Cortex of kidney (tissue), 1 donor: ENCODE measurements around the gene RHOBTB3.

Source experiments
- DNase-seq: peaks from one replicate; lab custom pipeline; 2025; lab: John Stamatoyannopoulos, UW

Gene RHOBTB3

DNA sequence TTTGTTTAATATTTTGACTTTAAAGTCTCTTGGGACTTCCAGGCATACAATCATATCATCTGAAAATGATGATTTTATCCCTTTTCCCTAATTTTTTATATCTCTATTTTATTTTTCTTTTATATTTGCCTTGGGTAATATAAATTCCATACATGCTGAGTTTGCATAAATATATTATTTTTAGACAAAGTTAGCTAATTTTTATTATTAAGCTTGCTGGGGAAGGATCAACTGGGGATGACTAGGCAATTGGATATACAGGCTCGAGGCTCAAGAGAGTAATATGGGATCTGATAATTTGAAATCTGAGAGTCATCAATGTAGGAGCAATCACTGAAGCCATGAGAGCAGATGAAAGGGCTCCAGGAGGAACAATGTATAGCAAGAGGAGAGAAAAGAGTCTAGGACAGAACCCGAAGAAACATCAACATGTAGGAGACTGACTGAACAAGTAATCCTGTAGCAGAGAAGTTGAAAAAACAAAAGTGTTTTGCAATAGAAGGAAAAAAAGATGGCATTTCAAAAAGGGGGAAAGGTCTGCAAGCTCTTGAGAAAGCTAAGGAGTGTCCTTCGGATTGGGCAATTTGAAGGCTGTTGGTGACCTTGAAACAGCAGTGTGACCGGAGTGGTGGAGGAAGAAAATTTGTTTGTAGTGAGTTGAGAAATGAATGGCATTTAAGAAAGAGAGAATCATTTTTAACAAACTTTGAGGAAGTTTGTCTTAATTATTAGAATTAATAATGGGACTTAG is 17.0 kb upstream of the RHOBTB3 start:
- DNase-seq = no peak

DNA sequence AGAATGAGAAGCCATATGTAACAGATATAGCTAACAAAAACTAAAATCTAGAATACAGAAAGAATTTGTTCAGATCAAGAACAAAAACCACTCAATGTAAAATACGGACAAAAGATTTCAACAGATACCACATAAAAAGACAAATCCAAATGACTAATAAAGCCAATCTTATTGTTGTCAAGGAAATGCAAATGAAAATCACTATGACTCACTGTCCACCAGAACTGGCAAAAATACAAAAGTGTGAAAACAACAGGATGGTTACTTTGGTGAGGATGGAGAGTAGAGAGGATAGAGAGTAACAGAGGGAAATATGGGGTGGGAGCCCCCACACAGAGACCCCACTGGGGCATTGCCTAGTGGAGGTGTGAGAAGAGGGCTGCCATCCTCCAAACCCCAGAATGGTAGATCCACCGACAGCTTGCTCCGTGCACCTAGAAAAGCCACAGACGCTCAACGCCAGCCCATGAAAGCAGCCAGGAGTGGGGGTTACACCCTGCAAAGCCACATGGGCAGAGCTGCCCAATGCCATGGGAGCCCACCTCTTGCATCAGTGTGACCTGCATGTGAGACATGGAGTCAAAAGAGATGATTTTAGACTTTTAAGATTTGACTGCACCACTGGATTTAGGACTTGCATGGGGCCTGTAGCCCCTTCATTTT is 15.2 kb upstream of the RHOBTB3 start:
- no peak for DNase-seq

DNA sequence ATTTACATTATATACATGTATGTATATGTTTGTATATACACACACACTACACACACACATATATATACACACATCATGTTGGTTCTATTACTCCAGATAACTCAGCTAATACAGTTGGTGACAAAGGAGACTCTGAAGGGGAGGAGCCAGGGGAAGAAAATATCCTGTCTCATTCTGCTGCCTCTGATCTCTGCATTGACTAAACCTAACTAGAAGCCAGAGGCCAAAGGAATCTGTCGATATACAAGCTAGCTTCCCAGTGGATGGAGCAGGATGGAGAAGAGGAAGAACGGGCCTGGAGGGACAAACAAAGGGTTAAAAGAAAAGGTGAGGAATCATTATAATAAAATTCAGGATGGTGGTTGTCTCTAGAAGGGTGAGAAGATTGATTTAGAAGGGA is 13.7 kb upstream of the RHOBTB3 start:
- DNase-seq = no peak

DNA sequence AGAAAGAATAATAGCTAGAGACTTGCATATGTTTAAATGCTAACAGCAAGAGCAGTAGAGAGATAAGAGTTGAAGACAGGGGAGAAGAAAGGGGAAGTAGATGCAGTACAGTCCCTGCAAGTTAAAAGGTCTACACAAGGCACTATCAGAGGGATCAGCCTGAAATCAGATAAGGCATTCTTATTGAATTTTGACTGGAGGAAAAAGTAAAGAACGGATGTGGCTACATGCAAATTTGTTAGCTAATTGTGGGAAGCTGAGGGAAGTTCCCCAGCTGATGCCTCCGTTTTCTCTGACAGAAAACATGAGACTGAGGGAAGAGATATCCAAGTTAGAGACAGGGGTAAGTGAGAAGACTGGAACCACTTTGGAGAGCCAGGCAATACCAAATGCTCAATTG is 12.9 kb upstream of the RHOBTB3 start:
- no peak for DNase-seq

DNA sequence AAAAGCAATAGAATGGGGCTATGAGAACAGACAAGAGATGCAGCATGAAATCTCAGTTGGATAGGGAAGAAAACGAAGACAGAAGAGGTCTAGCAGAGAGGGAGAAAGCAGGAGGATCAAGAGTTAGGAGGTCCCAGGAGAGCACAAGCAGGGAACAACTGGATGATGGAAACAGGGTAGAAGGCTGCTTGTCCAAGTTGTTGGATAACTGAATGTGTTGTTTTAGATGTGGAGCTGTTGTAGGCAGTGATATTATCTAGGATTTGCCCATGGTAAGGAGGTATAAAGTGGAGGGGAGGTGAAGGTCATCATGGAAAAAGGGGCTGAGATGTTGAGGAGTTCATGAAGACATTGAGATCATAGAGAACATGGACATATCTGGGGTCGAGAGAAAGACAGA is 12.4 kb upstream of the RHOBTB3 start:
- DNase-seq = no peak

DNA sequence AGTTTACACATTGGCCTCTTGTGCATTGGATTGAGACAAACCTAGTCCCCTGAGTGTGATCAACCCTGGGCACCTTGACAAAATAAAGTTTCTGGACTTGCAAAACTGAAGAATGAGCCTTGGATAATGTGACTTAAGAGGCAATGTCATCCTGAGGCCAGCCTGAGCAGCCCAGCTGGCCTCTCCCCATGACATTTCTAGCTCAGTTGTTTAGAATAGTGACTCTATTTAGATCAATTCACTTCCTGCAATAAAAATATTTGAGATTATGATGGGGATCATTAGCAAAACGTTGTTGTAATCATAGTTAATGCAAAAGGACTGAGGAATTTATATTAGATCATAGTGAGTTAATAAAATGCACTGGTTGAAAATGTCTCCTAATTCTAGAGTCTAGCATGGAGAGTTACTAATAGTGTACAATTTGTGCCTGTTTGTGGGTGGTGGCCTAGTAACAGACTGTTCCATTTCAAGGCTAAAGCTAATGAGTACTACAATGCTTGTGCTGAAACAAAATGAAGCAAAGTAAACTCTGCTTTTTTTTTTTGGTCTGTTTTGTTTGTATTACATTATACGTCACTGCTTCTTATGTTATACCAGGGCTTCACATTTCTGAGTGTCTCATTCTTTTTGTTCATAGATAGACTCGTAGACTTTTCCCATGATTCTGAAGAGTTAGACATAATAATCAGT is 10.9 kb upstream of the RHOBTB3 start:
- DNase-seq = no peak

DNA sequence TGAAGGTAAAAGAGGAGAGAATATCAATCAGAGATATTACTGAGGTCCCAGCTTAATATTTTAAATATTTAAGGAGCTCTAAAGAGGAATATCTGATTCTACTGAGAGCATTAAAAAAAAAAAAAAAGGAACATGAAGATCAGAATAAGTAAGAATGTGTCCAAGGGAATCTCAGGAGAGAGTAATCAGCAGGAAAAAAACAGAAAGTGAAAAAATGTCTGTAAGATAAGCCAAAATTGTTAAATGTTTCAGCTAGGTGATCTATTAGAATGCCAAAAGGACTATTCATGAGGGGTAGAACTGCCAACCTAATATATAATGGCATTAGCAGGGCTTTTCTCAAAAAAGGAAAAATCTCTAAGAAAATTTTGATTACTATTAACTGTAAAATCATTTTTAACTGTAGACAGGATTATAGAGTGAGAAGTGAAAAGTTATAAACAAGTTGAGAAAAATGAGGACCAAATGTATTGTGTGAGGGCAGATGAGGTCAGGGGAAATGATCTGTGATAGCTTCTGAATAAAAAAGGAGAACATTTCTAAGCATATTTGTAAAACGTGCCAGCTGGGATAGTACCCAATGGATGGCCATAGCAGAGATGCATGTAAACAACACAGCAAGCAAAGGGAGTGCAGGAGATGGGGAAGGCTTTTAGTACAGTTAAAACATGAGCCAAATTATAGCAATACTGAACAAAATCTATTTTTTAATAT is 9.4 kb upstream of the RHOBTB3 start:
- DNase-seq = no peak

DNA sequence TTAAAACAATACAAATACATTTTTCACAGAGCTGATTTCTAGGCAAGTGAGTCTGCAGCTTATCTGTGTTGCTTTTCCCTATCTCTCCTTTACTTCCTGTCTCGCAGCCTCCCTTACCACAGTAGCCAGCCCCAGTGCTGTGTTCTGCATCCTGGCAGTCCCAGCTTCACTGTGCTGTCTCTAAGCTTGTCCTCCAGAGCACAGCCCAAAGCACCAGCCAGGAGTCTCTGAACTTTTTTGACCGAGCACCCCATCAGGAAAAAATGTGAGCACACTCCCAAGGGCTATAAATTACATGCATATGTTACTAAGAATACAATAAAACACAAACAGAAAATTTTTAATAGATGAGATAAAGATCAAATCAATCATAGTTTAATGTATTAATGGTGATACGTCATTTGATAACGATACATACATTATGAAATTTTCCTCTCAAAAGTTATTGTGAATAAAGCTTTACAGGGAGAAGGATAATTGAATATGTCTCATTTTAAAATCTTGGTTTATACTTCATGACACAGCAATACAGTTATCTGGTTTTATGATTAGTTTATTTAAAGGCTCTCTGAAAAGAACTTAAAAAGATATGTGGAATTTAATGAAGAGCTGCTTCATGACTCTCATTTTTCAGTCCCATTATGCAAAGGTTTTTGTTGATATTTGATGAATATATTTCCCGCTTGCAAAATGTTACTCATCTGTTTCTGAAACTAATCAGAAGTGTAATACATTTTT is 7.3 kb upstream of the RHOBTB3 start:
- DNase-seq = no peak

DNA sequence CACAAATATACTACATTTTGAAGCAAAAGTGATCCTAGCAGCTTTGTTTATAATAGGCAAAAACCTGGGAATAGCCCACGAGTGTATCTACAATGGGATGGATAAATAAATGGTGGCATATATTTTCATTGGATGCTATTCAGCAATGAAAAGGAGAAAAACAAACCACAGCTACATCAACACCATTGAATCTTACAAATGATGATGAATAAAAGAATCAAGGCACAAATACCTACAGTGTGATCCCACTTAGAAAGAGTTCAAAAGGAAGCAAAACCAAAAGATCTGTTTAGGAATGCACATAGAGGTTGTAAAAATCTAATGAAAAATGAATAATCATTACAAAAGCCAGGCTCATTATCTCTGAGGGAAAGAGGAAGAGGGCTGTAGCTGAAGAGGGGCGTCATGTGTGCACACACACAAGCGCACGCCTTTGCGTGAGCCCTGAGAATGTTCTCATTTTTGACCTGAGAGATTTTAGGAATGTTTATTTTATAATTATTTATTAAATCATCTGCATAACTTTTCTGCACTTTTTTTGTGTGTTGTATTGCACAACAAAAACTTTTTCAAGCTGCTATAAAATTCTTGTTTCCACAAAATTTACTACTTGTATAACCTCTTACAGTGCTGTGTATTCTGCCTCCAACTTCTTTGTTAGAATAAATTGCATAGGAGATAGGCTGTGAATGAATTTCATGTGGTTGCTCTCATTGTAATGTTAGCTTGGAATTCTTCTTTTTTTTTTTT is 5.9 kb upstream of the RHOBTB3 start:
- no peak for DNase-seq

DNA sequence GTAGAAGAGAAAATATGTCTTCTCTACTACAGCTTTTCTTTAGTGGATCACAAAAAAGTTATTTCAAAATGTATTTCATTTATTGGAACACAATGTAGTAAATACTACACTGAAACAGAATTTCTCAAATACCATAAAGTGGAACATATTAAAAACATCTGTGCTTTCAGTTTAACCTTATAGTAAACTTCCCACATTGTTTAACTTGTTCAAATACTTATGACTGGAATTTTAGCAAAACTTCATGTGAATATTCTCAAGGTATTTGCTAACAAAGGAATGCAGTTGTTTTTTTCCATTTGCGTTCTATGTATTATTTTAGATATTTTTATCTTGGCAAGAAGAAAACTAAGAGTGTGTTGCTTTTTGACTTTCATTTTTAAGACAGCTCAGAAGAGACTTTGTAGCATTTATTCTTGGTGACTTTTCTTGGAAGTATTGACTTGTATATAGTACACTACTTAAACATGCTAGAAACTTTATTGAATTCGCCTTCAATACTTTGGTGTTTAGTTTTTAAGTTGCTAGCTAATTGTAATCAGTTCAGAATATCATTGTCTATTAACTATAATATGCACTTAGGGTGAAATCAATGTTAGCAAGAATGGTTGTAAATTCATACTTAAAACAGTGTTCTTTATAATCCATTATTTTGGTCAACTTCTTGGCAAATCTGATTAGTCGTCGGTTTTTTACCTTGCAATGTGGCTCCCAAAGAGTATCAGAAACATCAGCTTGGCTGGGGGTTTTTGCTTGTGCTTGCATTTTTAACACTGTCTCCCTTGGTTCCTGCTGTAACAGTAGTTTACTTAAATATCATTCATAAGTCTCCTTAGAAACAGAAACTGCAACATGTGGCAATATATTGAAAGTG is 5.0 kb upstream of the RHOBTB3 start:
- DNase-seq = no peak

DNA sequence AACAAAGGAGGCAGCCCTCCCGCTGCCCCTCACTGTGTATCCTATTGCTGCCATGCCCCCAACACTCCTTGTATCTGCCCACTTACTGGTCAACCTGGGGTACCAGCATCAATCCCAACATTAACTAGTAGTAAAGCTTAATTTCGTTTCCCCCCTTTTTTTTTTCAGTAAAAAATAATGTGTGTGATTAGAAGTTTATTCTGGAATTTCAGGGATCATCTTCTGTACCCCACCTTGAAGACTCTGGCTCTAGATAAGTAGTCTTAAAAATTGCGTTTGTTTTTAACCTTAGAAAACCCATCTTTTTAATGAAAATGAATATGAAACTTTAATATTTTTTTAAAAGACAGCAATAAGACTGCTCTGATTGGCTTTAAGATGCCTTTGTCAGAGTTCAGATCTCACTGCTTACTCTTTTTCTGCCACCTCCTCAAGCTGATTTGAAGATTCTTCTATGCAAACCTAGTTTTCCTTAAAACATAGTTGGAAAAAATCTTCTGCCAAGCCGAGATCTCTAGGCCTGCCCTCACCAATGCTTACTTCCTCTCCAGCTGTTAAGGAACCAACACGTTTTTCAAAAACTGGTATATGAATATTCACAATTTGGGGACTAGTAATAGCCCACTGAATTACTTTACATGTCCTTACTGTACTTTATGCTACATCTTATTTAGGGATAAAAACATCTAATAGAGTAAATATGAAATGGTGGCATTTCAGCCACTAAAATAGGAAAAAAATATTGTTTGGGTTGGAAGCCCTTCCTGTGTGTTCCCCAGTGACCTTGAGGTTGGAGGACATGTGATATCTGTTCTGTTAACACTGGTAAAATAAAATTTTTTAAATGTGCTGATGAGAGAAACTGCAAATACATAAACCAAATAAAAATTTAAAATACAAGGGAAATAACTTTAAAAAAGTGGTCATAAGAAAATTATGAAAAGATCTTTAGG is 4.0 kb upstream of the RHOBTB3 start:
- no peak for DNase-seq

DNA sequence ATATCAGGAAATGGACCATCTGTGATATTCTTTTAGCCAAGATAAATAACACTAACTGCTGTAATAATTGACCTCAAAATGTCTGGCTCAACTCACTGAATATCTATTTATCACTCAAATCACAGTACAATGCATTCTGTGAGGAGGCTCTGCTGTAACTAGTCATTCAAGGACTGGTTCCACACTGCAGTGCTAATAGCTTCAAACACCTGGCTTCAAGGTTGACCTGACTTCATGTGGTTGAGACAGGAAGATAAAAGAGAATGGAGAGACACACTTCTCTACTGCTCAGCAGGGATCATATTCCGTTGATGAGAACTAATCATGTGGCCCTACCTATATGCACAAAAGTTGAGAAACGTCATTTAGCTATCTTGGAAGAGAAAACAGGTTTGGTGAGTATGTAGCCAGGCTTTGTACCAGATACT is 3.4 kb upstream of the RHOBTB3 start:
- no peak for DNase-seq

DNA sequence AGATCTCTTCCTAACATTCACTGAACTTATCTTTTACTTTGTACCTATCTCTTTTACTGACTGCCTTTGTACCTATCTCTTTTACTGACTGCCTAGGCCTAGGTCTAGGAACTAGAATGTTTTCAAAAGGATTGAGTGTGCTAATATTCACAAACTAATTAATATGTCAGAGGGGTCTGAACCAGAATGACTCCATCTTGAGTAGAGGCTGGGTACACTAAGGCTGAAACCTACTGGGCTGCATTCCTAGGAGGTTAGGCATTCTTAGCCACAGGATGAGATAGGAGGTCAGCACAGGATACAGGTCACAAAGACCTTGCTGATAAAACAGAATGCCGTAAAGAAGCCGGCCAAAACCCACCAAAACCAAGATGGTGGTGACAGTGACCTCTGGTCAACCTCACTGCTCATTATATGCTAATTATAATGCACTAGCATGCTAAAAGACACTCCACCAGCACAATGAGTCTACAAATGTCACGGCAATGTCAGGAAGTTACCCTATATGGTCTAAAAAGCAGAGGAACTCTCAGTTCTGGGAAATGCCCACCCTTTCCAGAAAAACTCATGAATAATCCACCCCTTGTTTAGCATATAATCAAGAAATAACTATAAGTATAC is 2.5 kb upstream of the RHOBTB3 start:
- no peak for DNase-seq

DNA sequence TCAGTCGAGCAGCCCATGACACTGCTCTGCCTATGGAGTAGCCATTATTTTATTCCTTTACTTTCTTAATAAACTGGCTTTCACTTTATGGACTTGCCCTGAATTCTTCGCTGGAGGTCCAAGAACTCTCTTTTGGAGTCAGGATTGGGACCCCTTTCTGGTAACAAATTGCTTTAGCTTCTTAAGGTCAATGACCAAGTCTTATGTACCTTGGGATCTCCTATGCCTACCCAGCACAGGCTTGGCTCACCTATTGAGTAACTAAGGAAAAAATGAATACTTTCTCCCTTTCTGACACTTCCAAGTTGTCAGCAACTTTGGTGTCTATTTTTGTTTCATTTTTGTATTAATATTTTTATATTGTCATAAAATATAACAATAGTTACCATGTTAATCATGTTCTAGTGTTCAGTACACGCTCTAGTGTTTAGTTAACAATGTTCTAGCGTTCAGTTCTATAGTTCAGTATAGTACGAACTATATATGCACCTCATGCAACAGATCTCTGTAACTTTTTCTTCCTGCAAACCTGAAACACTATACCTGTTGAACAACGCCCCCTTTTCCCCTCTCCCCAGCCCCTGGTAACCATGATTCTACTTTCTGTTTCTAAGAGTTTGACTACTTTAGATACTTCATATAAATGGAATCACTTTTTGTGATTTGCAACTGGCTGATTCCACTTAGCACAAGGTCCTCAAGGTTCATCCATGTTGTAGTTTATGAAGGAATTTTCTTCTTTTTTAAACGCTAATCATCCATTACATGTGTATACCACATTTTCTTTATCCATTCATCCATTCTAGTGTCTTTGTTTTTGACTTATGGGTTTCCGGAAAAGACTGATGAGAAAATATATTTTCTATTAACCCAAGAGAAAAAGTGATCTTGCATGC is 1.8 kb upstream of the RHOBTB3 start:
- no peak for DNase-seq

DNA sequence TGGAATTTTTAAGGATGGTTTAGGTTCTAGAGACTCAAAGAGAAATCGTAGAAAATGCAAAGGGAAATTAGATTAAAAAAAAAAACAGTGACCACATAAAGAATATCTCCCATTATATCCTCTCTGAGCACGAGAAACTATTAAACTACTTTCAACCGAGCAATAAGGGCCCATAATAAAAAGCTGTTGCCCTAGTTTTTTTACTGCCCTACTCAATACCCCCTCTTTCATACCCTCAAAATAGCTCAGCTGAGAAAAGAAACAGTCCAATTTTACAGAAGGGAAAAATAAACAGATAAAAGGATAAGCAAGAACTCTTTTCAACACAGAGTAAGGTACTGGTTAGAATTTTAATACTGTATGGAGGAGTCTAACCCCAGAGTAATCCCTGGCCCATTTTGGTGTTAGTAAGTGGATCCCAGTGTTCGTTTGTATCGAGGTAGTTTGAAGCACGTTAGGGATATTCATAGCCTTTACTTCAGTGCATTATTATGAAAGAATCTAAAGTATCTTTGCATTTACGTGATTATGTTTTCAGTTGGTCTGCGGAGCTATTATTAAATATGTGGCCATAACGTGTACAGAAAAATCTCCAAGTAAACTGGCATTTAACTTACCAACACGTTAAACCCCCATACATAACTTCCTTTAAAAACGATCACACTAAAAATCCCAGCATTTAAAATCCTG is 980 bp upstream of the RHOBTB3 start:
- no peak for DNase-seq

DNA sequence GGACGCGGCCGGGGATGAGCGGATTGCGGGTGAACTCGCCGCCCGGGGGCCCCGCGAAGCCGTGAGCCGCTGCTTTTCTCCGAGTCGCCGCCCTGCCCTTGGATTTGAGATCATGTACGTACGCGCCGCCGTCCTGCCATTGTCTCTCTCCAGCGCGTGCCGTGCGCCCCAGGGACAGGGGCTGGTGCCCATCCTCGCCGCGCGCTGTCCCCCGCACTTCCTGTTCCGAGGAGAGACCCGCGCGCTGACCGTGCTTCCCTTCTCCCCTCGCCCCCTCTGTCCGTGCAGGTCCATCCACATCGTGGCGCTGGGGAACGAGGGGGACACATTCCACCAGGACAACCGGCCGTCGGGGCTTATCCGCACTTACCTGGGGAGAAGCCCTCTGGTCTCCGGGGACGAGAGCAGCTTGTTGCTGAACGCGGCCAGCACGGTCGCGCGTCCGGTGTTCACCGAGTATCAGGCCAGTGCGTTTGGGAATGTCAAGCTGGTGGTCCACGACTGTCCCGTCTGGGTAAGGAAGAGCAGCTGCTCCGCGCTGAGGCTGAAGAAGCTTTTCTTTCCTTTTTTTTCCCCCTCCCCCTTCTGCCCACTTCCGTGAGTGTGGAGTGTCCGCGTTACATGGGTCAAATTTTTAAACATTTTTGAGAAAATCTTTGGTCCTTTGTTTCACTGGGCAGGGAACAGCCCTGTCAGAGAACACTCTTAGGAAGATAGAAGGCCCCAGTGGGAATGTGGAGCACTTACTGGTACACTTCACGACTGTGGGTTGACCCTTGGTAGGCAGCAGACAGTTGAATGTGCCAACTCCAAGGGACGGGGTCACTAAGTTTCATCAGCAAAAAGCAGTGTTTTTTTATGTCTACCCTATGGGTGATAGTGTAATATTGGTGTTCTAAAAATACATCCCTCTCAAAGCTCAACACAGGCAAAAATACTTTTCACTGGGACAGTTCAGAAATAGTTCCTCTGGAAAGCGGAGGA is 727 bp downstream of the RHOBTB3 start:
- DNase-seq = no peak
